SH-SY5Y (cell line): ENCODE data around the gene ITSN1.

Experiments used
- GATA2 ChIP-seq: IDR thresholded peaks from 2 replicates; pipeline ENCODE4 v1.6.1; 2011; ENCODE audit warnings: mild to moderate bottlenecking, low read depth, low read length
- GATA3 ChIP-seq: IDR thresholded peaks from 2 replicates; pipeline ENCODE4 v1.6.1; 2011; ENCODE audit warnings: low read depth, mild to moderate bottlenecking, low read length, moderate library complexity

GRCh38 chr21:33684923-33685560, 42.7 kb downstream of the ITSN1 start:
- no peak for TF ChIP-seq GATA2
- TF ChIP-seq GATA3: no peak
